HepG2 (cell line): Measurements from ENCODE around the gene RGS11.

ENCODE experiments used
- CREB1 ChIP-seq, 2 experiments: fragments of 450-650 bp in 1 of 2; IDR thresholded peaks; 2 replicates each; pipeline ENCODE4 v1.6.1; 2016 to 2017; ENCODE audit warnings: control low read depth in 1 of 2, mild to moderate bottlenecking in 1 of 2, missing compliant biosample characterization in 1 of 2, missing genetic modification characterization in 1 of 2
- CTCF ChIP-seq: sonication (generic); formaldehyde crosslinking; IDR thresholded peaks from 2 replicates; pipeline ENCODE4 v1.5.0; 2020; ENCODE audit warnings: mild to moderate bottlenecking, missing genetic modification reagents, moderate library complexity
- MXD4 ChIP-seq: IDR thresholded peaks from 2 replicates; pipeline ENCODE4 v1.6.1; 2016; ENCODE audit warnings: mild to moderate bottlenecking, missing biosample characterization, missing genetic modification reagents
- POLR2AphosphoS5 ChIP-seq: IDR thresholded peaks from 2 replicates; pipeline ENCODE4 v1.6.1; 2012; ENCODE audit warnings: low read depth, low read length
- ZNF451 ChIP-seq: sonication (generic); formaldehyde crosslinking; IDR thresholded peaks from 2 replicates; pipeline ENCODE4 v1.5.0; 2020; ENCODE audit warnings: mild to moderate bottlenecking, missing genetic modification reagents

- TF ChIP-seq ZNF451 (CRISPR knock-in tag) (no peak), MXD4 (CRISPR knock-in tag) (no peak), POLR2AphosphoS5 (no peak), CREB1 (IDR thresholded peaks at IDR 0.05) (no peak), CREB1 (CRISPR knock-in tag; IDR thresholded peaks at IDR 0.05) (no peak), CTCF (CRISPR knock-in tag) (no peak)
These were observed 9.7 kb upstream of the RGS11 start for GRCh38 chr16:285146-286055.
